H1 (cell line): ENCODE measurements around the gene CABLES2. TPM values are rescaled to one million over a fixed set of nuclear protein-coding genes. Genes with fewer than 3 reads are reported as not detected.
A peak's percentile ranks its signal among the peaks of the same experiment; 100 is the strongest.

Experiments used
- BRCA1 ChIP-seq: IDR thresholded peaks from 2 replicates; pipeline ENCODE4 v1.6.1; 2012; ENCODE audit warnings: low read depth, low read length, improper control_type of control experiment
- CTBP2 ChIP-seq: IDR thresholded peaks from 2 replicates; pipeline ENCODE4 v1.7.0; 2011; ENCODE audit warnings: borderline replicate concordance, mild to moderate bottlenecking, moderate library complexity, mixed read lengths, low read length; ENCODE audit not compliant: insufficient read depth, insufficient read length
- CTCF ChIP-seq, 3 experiments: IDR thresholded peaks; 1 replicate in 2 of 3; 2 replicates in 1 of 3; pipeline versions ENCODE4 v1.5.1 to v1.6.1; 2011; ENCODE audit warnings: low read length in 3 of 3, mild to moderate bottlenecking in 3 of 3, inconsistent platforms in 2 of 3, low read depth in 1 of 3, moderate library complexity in 1 of 3; ENCODE audit not compliant: insufficient read depth in 1 of 3; ENCODE audit errors: control extremely low read depth in 1 of 3
- JUND ChIP-seq: IDR thresholded peaks from 2 replicates; pipeline ENCODE4 v1.6.1; 2011; ENCODE audit warnings: mild to moderate bottlenecking, improper control_type of control experiment, low read length
- MAX ChIP-seq: IDR thresholded peaks from 2 replicates; pipeline ENCODE4 v1.6.1; 2012; ENCODE audit warnings: inconsistent platforms
- polyA plus RNA-seq, 7 experiments: library from polyadenylated mRNA; depleted of rRNA in 3 of 7; stranded (reverse) in 5 of 7; unstranded in 2 of 7; fragments of >200 nt in 5 of 7; fragments of 200-250 nt in 2 of 7; gene quantifications; 1 replicate in 5 of 7; 2 replicates in 1 of 7; 4 replicates in 1 of 7; pipeline versions ENCODE4 v1.2.1 to v1.2.3, GENCODE V29; 2011 to 2013; ENCODE audit warnings: missing spikeins in 2 of 7, mixed read lengths in 2 of 7
- total RNA-seq: library from RNA; stranded (reverse); fragmentation: NEBNext Ultra II Directional; extraction: Animal tissue kit (Norgen Biotek cat#: 25700); gene quantifications from 2 replicates; pipeline ENCODE4 v1.2.1, GENCODE V29; 2021

Gene CABLES2
- total and polyA plus RNA-seq, 2 of the 8 experiments (the other 6 are each of a cell fraction or from before 2014, with no cell fraction given): 8.0 to 8.8 TPM

- TF ChIP-seq BRCA1 (no peak), CTBP2 (peak; percentile 58), JUND (0 out of 2 replicates have a peak, but pooled peaks have one; percentile 29), MAX (no peak; the same call in 1 of the 2 replicates), CTCF (IDR thresholded peaks at IDR 0.05; ENCODE audit: control extremely low read depth in 1 of 3, insufficient read depth in 1 of 3, low read depth in 1 of 3, low read length in 3 of 3) (peak; percentile 95 to 99 (median 95))
Observed at GRCh38 chr20:62382306-62383198, 24.5 kb downstream of the CABLES2 start (continued).
